Smooth muscle cell (in vitro differentiated cells): ENCODE measurements around the gene TMPRSS9. TPM values are rescaled to one million over a fixed set of nuclear protein-coding genes. Genes with fewer than 3 reads are reported as not detected.

ENCODE experiments used
- DNase-seq: peaks from one replicate; lab custom pipeline; 2025; ENCODE audit not compliant: unreplicated experiment; lab: John Stamatoyannopoulos, UW
- H2AFZ ChIP-seq: fragments of 200-600 bp; sonication (generic); 2 replicates; pipeline ENCODE4 v1.6.0; 2016; ENCODE audit warnings: antibody characterized with exemption, low read depth, mild to moderate bottlenecking
- H3F3A ChIP-seq: fragments of 200-600 bp; sonication (generic); 2 replicates; pipeline ENCODE4 v1.6.0; 2017; ENCODE audit warnings: antibody characterized with exemption, low read depth
- H3K27ac ChIP-seq: fragments of 200-600 bp; sonication (generic); 2 replicates; pipeline ENCODE4 v1.5.1; 2016; ENCODE audit warnings: low read depth, mild to moderate bottlenecking
- H3K27me3 ChIP-seq: fragments of 200-600 bp; sonication (generic); 2 replicates; pipeline ENCODE4 v1.6.1; 2016; ENCODE audit warnings: low read depth, mild to moderate bottlenecking
- H3K36me3 ChIP-seq: fragments of 200-600 bp; sonication (generic); 2 replicates; pipeline ENCODE4 v1.5.1; 2016; ENCODE audit warnings: low read depth
- H3K4me1 ChIP-seq: fragments of 200-600 bp; sonication (generic); 2 replicates; pipeline ENCODE4 v1.5.1; 2016; ENCODE audit warnings: low read depth
- H3K4me2 ChIP-seq: fragments of 200-600 bp; sonication (generic); 2 replicates; pipeline ENCODE4 v1.6.0; 2016; ENCODE audit warnings: mild to moderate bottlenecking
- H3K4me3 ChIP-seq: fragments of 200-600 bp; sonication (generic); 2 replicates; pipeline ENCODE4 v1.5.1; 2016; ENCODE audit warnings: mild to moderate bottlenecking
- H3K79me2 ChIP-seq: fragments of 200-600 bp; sonication (generic); 2 replicates; pipeline ENCODE4 v1.6.0; 2016; ENCODE audit warnings: low read depth, mild to moderate bottlenecking
- H3K9ac ChIP-seq: fragments of 200-600 bp; sonication (generic); 2 replicates; pipeline ENCODE4 v1.6.0; 2016; ENCODE audit warnings: low read depth
- H3K9me3 ChIP-seq: fragments of 200-600 bp; sonication (generic); replicated peaks from 2 replicates; pipeline ENCODE4 v1.5.1; 2016; ENCODE audit warnings: low read depth
- H4K20me1 ChIP-seq: fragments of 200-600 bp; sonication (generic); 2 replicates; pipeline ENCODE4 v1.6.0; 2016; ENCODE audit warnings: low read depth
- CTCF ChIP-seq: fragments of 200-600 bp; sonication (generic); IDR thresholded peaks from 2 replicates; pipeline ENCODE4 v1.5.1; 2017; ENCODE audit warnings: borderline replicate concordance, mild to moderate bottlenecking, antibody characterized with exemption; ENCODE audit not compliant: insufficient read depth, poor library complexity, severe bottlenecking
- WGBS: methylation state at CpG from one replicate; pipeline ENCODE4 v1.1.7; 2016; ENCODE audit warnings: low lambda C conversion rate; 5-methylcytosine and 5-hydroxymethylcytosine counted together
- polyA plus RNA-seq: library from polyadenylated mRNA; unstranded; fragments of >200 nt; fragmentation: Nextera tagmentation; extraction: Ambion mirVana; gene quantifications from 2 replicates; pipeline ENCODE4 v1.2.1, GENCODE V29; 2016
- total RNA-seq: library from RNA; depleted of rRNA; stranded (reverse); fragments of >200 nt; gene quantifications from 2 replicates; pipeline ENCODE4 v1.2.3, GENCODE V29; 2014

TMPRSS9 gene
- total and polyA plus RNA-seq, 2 experiments from 2014 or later = 0.05 TPM; not detected in 1

- Histone ChIP-seq H3K27ac (no peak overlapping the region), H3K79me2 (peaks cover 6% of the 10 kb centered on the region), H4K20me1 (peaks cover 10% of the 10 kb centered on the region), H2AFZ (no peak overlapping the region), H3K27me3 (no peaks in the 10 kb centered on the region), H3K36me3 (no peaks in the 10 kb centered on the region), H3K4me2 (no peak overlapping the region), H3F3A (no peaks in the 10 kb centered on the region), H3K9me3 (no peaks in the 10 kb centered on the region), H3K4me1 (no peaks in the 10 kb centered on the region), H3K9ac (no peak overlapping the region), H3K4me3 (no peak overlapping the region)
- no peak for DNase-seq
- TF ChIP-seq CTCF = no peak
- 98% methylated on average over 9 of the region's 39 CpGs for WGBS
Observed at GRCh38 chr19:2436384-2436783, 76.3 kb downstream of the TMPRSS9 start.

- Histone ChIP-seq H3K4me3 (no peak overlapping the region), H3K9ac (no peak overlapping the region), H3K4me2 (no peak overlapping the region), H3K36me3 (no peaks in the 10 kb centered on the region), H2AFZ (no peak overlapping the region), H3K4me1 (no peaks in the 10 kb centered on the region), H3K27me3 (no peaks in the 10 kb centered on the region), H3K79me2 (peaks cover 9% of the 10 kb centered on the region), H3K27ac (no peak overlapping the region), H4K20me1 (peaks cover 14% of the 10 kb centered on the region), H3K9me3 (no peaks in the 10 kb centered on the region), H3F3A (no peaks in the 10 kb centered on the region)
- WGBS = 96% methylated on average over 13 of the region's 15 CpGs
- no peak for DNase-seq
- TF ChIP-seq CTCF = no peak
Observed at GRCh38 chr19:2436926-2437325, 76.9 kb downstream of the TMPRSS9 start.

GRCh38 chr19:2438178-2438577 is 78.1 kb downstream of the TMPRSS9 start:
- no peak overlapping the region for H3K27ac ChIP-seq
- H3K9me3 ChIP-seq = no peaks in the 10 kb centered on the region
- H3K79me2 ChIP-seq = peaks cover 13% of the 10 kb centered on the region
- no peak for TF ChIP-seq CTCF
- H2AFZ ChIP-seq = no peak overlapping the region
- no peaks in the 10 kb centered on the region for H3F3A ChIP-seq
- no peaks in the 10 kb centered on the region for H3K4me1 ChIP-seq
- no peaks in the 10 kb centered on the region for H3K27me3 ChIP-seq
- H3K4me2 ChIP-seq = no peak overlapping the region
- WGBS = 96% methylated on average over 20 of the region's 20 CpGs
- H4K20me1 ChIP-seq = peaks cover 27% of the 10 kb centered on the region
- H3K36me3 ChIP-seq = no peaks in the 10 kb centered on the region
- no peak for DNase-seq
- H3K4me3 ChIP-seq = no peak overlapping the region
- H3K9ac ChIP-seq = no peak overlapping the region

GRCh38 chr19:2440515-2440914 is 80.5 kb downstream of the TMPRSS9 start:
- Histone ChIP-seq H3K9ac (no peak overlapping the region), H3K79me2 (peaks cover 23% of the 10 kb centered on the region)
- no peak for DNase-seq

More at GRCh38 chr19:2440515-2440914, 80.5 kb downstream of the TMPRSS9 start:
- 100% methylated on average over 1 of the region's 1 CpG for WGBS
- no peaks in the 10 kb centered on the region for H3K36me3 ChIP-seq
- peaks cover 47% of the 10 kb centered on the region for H4K20me1 ChIP-seq
- no peaks in the 10 kb centered on the region for H3K9me3 ChIP-seq
- TF ChIP-seq CTCF = no peak
- no peak overlapping the region for H2AFZ ChIP-seq
- no peaks in the 10 kb centered on the region for H3F3A ChIP-seq
- H3K4me2 ChIP-seq = no peak overlapping the region
- no peaks in the 10 kb centered on the region for H3K27me3 ChIP-seq
- no peak overlapping the region for H3K4me3 ChIP-seq
- no peak overlapping the region for H3K27ac ChIP-seq
- no peaks in the 10 kb centered on the region for H3K4me1 ChIP-seq
